ENCODE results near the gene ITPRID1.
"Not testable (repeated sequence)": the region's sequence is repeated elsewhere in the genome, so short reads cannot be mapped to it uniquely, and the experiment has no call there.

ITPRID1 gene

GRCh38 chr7:31516680-31517502, 3.0 kb downstream of the ITPRID1 start:
- no peak for DNase-seq (ENCODE audit: low read depth)

DNA sequence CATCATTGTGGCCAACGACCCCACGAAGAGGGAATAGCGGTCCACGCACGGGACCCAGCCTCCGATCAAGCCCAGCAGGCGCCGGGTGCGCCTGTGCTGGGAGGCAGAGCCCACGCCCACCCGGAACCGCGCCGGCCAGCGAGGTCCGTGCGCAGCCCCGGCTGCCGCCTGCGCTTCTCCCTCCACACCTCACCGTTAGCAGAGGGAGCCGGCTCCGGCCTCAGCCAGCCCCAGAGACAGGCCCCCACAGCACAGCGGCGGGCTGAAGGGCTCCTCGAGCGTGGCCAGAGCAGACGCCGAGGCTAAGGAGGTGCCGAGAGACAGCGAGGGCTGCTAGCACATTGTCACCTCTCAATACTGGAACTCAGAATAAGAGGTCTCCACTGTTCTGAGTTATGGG, 3.6 kb downstream of the ITPRID1 start:
- DNase-seq (ENCODE audit: low read depth): no peak

GRCh38 chr7:31518766-31519165, 4.9 kb downstream of the ITPRID1 start:
- DNase-seq (ENCODE audit: low read depth): no peak

DNA sequence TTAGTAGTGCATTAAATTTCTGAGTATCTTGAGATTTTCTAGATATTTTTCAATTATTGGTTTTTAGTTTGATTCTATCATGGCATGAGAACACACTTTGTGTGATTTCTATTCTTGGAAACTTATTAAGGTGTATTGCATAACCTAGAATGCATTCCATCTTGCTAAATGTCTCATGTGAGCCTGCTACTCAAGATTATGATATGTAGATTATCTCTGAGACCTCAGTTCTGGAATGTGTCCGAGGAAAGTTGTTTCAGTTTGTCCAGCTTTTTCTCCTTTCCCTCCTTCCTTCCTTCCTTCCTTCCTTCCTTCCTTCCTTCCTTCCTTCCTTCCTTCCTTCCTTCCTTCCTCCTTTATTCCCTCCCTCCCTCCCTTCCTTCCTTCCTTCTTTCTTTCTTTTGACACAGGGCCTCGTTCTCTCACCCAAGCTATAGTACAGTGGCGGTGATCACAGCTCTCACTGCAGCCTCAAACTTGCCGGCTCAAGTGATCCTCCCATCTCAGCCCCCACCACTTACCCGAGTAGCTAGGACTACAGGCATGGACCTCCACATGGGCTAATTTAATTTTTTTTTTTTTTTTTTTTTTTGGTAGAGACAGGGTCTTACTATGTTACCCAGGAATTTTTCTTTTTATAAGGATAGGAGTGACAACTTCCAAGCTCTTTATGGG, 7.6 kb downstream of the ITPRID1 start:
- DNase-seq (ENCODE audit: low read depth): no peak

DNA sequence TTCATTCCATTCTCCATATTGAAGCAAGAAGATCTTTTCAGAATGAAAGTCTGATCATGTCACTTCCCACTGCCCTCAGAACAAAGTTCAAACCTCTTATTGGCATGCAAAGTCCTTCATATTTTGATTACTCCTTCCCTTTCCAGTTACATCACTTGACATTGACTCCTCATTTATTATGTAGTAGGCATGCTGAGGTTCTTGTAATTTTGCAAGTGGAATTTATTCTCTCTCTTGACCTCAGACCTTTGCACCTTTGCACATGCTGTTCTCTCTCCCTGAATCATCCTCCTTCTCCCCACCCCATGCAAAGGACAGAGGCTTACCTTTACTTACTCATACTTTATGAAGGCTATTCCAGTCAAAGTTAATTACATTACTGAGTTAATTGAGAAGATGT, 13.0 kb downstream of the ITPRID1 start:
- DNase-seq (ENCODE audit: low read depth): no peak

DNA sequence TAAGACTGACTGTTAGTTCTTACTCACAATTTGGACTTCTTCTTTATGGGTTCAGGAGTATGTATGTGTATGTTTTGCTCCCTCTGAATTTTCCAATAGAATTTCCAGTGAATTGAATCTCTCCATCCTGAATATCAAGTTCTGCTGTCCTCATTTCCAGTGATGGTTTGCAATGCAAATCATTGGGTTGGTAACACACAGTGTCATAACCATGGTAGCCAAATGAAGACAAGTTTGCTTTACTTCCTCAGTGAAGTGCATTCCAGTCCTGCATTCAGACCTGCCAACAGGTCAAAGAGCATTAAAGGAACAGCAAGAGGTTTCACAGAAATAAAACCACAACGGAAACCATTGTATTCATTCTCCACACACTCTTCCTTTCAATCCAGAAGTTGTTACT, 15.2 kb downstream of the ITPRID1 start:
- DNase-seq (ENCODE audit: low read depth): no peak

DNA sequence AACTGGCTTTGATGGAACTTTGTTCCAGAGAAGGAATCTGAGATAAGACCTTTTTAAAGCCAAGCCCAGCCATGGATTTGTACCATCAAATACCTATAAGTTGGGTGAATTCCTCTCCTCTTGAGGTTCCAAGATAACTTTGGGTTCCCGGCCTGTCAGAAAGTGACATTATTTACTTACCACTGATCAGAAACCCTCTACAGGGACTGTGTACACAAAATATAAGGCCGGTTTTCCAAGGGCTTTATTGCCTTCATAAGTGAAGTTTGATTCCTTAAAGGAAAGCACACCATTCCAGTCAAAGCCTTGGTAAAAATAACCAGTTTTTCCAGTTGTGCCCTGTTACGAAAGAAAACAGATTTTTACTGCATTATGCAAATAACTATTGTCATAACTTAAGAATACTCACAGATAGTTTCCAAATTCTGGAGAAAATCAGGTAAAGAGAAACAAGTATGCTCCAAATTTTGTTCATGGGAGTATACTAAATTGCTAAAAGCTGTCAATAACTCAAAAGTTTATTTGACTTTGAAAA, 26.8 kb downstream of the ITPRID1 start:
- DNase-seq (ENCODE audit: low read depth): not testable (repeated sequence)

DNA sequence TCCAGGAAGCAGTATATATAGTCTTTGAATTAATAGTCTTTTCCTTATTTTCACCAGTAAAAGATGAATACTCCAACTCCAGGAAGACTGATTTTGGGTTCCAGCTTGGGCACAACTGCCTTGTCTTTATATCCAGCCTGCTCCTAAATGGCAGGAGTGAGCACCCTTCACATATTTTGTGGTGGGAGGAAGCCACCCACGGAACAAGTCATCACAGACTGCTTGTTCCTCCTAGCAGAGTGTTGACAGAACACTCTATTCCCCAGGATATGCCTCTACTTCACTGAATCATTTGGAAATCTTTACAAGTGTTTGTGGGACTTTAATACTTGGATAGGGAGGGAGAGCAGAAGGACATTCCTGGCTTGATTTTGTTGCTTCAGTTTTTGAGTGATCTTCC, 31.7 kb downstream of the ITPRID1 start:
- DNase-seq (ENCODE audit: low read depth): no peak

- no peak for DNase-seq (ENCODE audit: low read depth)
Measured at GRCh38 chr7:31549611-31550010, 35.7 kb downstream of the ITPRID1 start.

DNA sequence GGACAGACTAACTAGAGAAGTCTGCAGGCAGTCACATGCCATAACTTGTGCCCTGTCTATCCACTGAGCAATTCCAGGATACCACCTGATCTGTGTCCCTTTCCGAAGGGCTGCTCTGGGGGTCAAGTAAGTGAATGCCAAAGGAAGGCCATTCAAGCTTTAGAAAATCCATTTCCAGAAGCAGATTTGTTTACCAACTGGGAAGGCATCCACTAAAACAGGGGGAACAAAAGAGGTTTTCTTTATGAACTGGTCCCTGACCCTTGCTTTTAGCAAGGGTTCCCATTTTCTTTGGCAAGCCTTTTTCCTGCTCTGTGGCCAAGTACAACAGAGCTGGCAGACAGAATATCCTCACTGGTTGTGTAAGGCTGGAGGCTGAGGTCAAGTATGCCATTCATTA, 36.5 kb downstream of the ITPRID1 start:
- no peak for DNase-seq (ENCODE audit: low read depth)

DNA sequence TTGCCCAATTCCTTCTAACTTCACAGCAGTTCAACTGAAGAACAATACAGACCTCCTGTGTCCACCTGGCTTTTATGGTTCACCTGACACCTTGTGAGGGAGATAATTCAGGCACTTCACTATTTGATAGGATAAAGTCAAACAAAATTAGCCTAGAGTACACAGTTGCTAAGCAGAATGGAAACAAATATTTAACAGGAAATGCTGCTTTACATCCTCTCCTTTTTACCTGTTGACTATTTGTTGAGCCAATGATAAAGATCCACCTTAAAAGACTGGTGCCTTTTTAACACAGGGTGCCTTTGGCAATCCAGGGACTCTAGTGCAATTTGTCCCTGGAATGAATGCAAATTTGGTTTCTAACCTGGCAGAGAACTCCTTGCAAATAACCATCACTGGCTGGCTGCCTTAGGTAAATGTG, 39.8 kb downstream of the ITPRID1 start:
- DNase-seq (ENCODE audit: low read depth): no peak

DNA sequence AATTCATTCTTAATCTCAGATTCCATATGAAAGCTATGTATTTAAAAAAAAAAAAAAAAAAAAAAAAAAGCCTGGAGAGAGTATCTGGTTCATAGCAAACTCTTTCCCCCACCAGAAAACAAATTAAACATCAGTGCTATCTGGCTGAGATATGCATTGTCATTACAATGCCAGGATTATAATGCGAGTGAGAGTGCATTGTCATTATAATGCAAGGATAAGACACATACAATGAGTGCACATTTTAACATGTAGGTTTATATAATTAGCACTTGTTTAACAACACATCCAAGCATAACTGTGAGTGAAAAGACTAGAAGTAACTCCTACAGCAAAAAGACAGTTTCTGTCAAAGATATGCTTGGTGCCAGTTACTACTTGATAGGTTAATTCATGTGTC, 48.1 kb downstream of the ITPRID1 start:
- no peak for DNase-seq (ENCODE audit: low read depth)

DNA sequence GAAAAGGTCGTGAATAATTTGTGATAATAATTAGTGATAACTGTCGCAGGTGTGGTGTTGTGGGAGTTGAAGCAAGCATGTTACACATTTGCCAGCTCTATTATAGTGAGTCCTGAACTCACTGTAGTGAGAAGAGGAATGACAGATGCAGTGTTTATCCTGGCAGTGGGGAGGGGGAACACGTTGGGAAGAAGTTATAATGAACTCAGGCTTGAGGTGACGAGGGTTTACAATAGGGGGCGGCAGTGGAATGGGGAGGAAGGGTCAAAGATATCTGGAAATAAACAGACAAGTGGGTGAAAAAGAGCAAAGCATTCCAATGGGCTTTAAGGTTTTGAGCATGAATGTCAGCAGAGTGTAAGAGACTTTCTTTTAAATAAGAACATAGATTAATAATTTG, 49.6 kb downstream of the ITPRID1 start:
- no peak for DNase-seq (ENCODE audit: low read depth)

DNA sequence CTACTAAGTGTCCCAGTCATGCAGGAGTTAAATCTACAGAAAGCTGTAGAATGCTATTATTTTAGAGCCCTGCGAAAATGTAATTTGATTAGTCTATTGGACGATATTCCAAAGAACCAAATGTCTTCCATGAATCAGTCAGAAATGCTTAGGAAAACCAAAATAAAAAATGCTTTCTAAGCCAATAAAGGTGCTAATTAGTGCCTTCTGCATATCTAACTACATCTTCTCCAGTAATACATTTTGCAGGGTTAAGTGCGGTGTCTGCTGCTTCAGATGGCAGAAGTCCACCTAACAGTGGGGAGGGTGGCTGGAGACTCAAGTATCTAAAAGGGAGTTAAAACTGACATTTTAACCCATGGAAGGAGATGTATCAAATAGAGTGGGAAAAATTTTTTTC, 50.1 kb downstream of the ITPRID1 start:
- DNase-seq (ENCODE audit: low read depth): no peak

- no peak for DNase-seq (ENCODE audit: low read depth)
Measured at GRCh38 chr7:31564661-31565060, 50.8 kb downstream of the ITPRID1 start.

DNA sequence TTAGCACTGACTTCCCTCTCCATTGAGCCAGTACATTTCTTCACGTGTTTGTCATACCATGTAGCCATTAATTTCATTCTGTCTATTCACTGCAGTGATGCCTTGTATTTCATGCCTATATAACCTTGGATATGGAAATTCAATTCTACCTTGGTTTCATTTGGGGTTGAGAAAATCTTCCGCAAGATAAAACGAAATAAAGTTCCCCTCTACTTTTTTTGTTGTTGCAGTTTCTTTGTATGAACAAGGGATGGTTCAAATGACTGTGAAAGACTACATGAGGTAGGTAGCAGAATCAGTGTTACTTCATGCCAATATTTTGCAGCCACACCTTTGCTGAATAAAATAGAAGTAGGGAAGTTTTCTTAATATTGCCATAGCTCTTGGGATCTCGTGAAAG, 55.6 kb downstream of the ITPRID1 start:
- DNase-seq (ENCODE audit: low read depth): no peak

GRCh38 chr7:31583526-31583925, 69.6 kb downstream of the ITPRID1 start:
- no peak for DNase-seq (ENCODE audit: low read depth)

- no peak for DNase-seq (ENCODE audit: low read depth)
Measured at GRCh38 chr7:31583942-31584341, 70.1 kb downstream of the ITPRID1 start.

DNA sequence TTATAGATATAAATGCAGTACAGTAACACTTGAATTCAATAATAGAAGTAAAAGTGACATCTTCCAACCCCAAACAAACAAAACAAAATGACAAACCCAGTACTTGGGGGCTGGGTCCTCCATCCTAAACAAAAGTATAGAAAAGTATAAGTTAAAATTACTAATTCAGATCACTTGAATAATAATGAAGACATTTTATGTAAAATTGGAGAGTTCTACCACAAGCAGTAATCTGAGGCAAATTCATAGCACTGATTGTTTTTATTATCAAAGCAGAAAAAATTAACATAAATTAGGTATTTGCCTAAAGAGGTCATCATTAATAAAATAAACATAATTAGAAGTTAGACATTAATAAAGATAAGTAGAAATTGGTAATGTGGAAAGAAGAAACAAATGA, 81.5 kb downstream of the ITPRID1 start:
- DNase-seq (ENCODE audit: low read depth): no peak

DNA sequence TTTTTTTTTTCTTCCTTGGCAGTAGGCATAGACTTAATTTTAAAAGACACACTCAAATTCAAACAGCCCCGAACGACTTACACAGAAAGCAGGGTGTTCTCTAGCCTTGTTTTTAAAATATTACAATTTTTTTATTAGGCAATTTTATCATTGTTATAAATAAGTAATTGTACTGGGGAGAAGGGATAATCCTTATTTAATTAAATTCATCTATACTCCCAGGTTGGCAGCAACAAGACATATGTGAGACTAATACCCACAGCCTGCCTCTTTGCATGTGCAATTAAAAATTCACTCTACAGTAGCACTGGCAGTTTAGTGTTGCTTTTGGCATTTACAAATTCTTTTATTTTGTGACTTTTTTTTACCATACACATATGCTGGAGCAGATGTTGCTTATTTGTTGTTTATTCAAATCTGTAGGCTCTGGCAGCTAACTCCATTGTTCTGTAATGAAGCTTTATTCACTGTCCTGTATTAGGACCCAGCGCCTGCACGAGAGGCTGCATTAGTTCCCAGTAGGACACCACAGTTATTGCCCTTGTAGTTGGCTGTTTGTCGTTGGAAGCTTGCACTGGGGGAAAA, 88.2 kb downstream of the ITPRID1 start:
- DNase-seq (ENCODE audit: low read depth): no peak

- no peak for DNase-seq (ENCODE audit: low read depth)
Measured at GRCh38 chr7:31603046-31603445, 89.2 kb downstream of the ITPRID1 start.

DNA sequence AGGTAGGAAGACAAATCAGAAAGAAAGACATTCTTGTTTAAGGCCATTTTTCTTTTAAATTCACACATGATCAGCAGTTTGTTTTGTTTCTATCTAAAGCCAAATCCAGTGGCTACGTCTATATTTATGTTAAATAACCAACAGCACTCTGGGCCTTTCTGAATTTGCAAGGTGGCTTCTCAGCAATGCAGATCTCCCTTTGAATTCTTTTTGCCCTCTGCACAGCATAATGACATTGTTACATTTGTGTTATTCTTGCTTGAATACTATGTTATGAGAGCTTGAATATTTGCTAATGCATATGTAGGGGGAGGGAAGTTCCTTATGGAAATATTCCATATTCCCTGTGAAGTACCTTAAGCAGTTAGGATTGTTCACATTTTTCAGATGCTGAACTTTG, 99.7 kb downstream of the ITPRID1 start:
- no peak for DNase-seq (ENCODE audit: low read depth)

GRCh38 chr7:31633467-31633866, 119.6 kb downstream of the ITPRID1 start:
- no peak for DNase-seq (ENCODE audit: low read depth)
